ENCODE measurements around the gene EML6. TPM values are rescaled to one million over a fixed set of nuclear protein-coding genes. Genes with fewer than 3 reads are reported as not detected.

Gene EML6
- total RNA-seq, 1 experiment from 2014 or later: 6.6 TPM

GRCh38 chr2:54899576-54900200, 176.2 kb downstream of the EML6 start:
- no peak overlapping the region for H3K4me3 ChIP-seq (replicated peaks in 1 of 2; ENCODE audit: low read depth in 1 of 2, low read length in 2 of 2)
- no peak overlapping the region for H2AFZ ChIP-seq (ENCODE audit: low read depth, low read length, poor library complexity, severe bottlenecking)
- H4K20me1 ChIP-seq (ENCODE audit: insufficient read depth): no peaks in the 10 kb centered on the region
- ChIA-PET CTCF (interaction anchor here (0.6 to 2.6 kb wide), 19 partner anchors 9 to 719 kb away, joined by 3 to 46 read pairs (median 6); partner anchors contain the start of genes EML6 and RTN4), RAD21 (ENCODE audit: low non-redundant PET in 1 of 2, low total read pairs in 2 of 2, uncharacterized antibody in 2 of 2, unreplicated experiment in 2 of 2) (interaction anchor here (0.7 to 1.7 kb wide), 9 partner anchors 10 to 331 kb away, joined by 3 to 10 read pairs (median 4); no protein-coding TSS in a partner anchor), POLR2A (interaction anchor here (1.0 to 1.6 kb wide), 2 partner anchors 149 to 151 kb away, joined by 3 to 4 read pairs; partner anchors contain the start of gene RTN4)
- H3K4me1 ChIP-seq (ENCODE audit: control insufficient read depth in 1 of 2, insufficient read depth in 2 of 2, low read length in 2 of 2): peaks cover 13 to 23% of the 10 kb centered on the region in 2 experiments
- peak; percentile 21 for DNase-seq (ENCODE audit: low read depth, low spot score)
- H3K4me2 ChIP-seq (ENCODE audit: low read length): no peak overlapping the region
- no peak overlapping the region for H3K27ac ChIP-seq (ENCODE audit: low read depth, low read length)
- no peaks in the 10 kb centered on the region; a peak in 1 of 4 replicates for H3K36me3 ChIP-seq (ENCODE audit: control insufficient read depth in 1 of 2, insufficient read depth in 2 of 2, low read length in 2 of 2)
- ATAC-seq: no peak
- intact Hi-C loops (cut with micrococcal nuclease): loop anchor here (2.0 to 10.0 kb wide), 3 partner anchors 105 to 615 kb away; partner anchors contain the start of gene CFAP36
- no peak overlapping the region for H3K9ac ChIP-seq (ENCODE audit: low read length)
- no TSS peak for BruUV-seq (replicated peaks)
- peaks cover 0 to 3% of the 10 kb centered on the region in 2 experiments; a peak in 1 of 4 replicates for H3K9me3 ChIP-seq (ENCODE audit: control insufficient read depth in 1 of 2, insufficient read depth in 1 of 2, low read depth in 1 of 2, low read length in 2 of 2)
- H3K9me2 ChIP-seq (ENCODE audit: insufficient read depth): no peaks in the 10 kb centered on the region
- H3K27me3 ChIP-seq (ENCODE audit: insufficient read depth, low read length): no peaks in the 10 kb centered on the region
- H3K79me2 ChIP-seq (ENCODE audit: insufficient read depth, low read length): no peaks in the 10 kb centered on the region
- no peak for TF ChIP-seq ZNF274 (IDR thresholded peaks at IDR 0.05; ENCODE audit: low read depth, low read length)
- TF ChIP-seq, protein P1, sequence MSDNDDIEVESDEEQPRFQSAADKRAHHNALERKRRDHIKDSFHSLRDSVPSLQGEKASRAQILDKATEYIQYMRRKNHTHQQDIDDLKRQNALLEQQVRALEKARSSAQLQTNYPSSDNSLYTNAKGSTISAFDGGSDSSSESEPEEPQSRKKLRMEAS (IDR thresholded peaks at IDR 0.05): no peak
- TF ChIP-seq FOSL1 (IDR thresholded peaks at IDR 0.05; ENCODE audit: low read depth): no peak
- TF ChIP-seq, protein P2, sequence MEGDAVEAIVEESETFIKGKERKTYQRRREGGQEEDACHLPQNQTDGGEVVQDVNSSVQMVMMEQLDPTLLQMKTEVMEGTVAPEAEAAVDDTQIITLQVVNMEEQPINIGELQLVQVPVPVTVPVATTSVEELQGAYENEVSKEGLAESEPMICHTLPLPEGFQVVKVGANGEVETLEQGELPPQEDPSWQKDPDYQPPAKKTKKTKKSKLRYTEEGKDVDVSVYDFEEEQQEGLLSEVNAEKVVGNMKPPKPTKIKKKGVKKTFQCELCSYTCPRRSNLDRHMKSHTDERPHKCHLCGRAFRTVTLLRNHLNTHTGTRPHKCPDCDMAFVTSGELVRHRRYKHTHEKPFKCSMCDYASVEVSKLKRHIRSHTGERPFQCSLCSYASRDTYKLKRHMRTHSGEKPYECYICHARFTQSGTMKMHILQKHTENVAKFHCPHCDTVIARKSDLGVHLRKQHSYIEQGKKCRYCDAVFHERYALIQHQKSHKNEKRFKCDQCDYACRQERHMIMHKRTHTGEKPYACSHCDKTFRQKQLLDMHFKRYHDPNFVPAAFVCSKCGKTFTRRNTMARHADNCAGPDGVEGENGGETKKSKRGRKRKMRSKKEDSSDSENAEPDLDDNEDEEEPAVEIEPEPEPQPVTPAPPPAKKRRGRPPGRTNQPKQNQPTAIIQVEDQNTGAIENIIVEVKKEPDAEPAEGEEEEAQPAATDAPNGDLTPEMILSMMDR (IDR thresholded peaks at IDR 0.05 in 2 of 3, conservative IDR thresholded peaks at IDR 0.05 in 1 of 3; ENCODE audit: borderline replicate concordance in 1 of 3, insufficient read depth in 1 of 3, low read depth in 2 of 3, low read length in 2 of 3): peak; percentile 55 to 75 (median 65); a peak in 5 of 6 replicates
- no peak for TF ChIP-seq EGR1 (IDR thresholded peaks at IDR 0.05; ENCODE audit: low read depth)
- TF ChIP-seq ELF1 (IDR thresholded peaks at IDR 0.05; ENCODE audit: borderline replicate concordance, low read depth): no peak
- TF ChIP-seq POLR2AphosphoS5 (IDR thresholded peaks at IDR 0.05; ENCODE audit: low read depth, low read length): no peak
- peak; percentile 88 for TF ChIP-seq RAD21 (IDR thresholded peaks at IDR 0.05; ENCODE audit: low read depth)
- TF ChIP-seq SRF (IDR thresholded peaks at IDR 0.05; ENCODE audit: low read depth): no peak
- TF ChIP-seq, protein P3, sequence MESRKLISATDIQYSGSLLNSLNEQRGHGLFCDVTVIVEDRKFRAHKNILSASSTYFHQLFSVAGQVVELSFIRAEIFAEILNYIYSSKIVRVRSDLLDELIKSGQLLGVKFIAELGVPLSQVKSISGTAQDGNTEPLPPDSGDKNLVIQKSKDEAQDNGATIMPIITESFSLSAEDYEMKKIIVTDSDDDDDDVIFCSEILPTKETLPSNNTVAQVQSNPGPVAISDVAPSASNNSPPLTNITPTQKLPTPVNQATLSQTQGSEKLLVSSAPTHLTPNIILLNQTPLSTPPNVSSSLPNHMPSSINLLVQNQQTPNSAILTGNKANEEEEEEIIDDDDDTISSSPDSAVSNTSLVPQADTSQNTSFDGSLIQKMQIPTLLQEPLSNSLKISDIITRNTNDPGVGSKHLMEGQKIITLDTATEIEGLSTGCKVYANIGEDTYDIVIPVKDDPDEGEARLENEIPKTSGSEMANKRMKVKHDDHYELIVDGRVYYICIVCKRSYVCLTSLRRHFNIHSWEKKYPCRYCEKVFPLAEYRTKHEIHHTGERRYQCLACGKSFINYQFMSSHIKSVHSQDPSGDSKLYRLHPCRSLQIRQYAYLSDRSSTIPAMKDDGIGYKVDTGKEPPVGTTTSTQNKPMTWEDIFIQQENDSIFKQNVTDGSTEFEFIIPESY (IDR thresholded peaks at IDR 0.05; ENCODE audit: extremely low read depth, insufficient replicate concordance, low read length): no peak
- 0 out of 2 replicates have a peak, but pooled peaks have one; percentile 32 for TF ChIP-seq SIN3A (IDR thresholded peaks at IDR 0.05; ENCODE audit: low read depth)
- no peak for TF ChIP-seq ATF3 (IDR thresholded peaks at IDR 0.05)
- no peak for TF ChIP-seq YY1 (IDR thresholded peaks at IDR 0.05; ENCODE audit: extremely low read depth, insufficient replicate concordance, low read depth, low read length)
- TF ChIP-seq CEBPB (IDR thresholded peaks at IDR 0.05; ENCODE audit: low read depth): no peak
- no peak for TF ChIP-seq JUND (IDR thresholded peaks at IDR 0.05)
- TF ChIP-seq REST (IDR thresholded peaks at IDR 0.05; ENCODE audit: low read depth): no peak
- TF ChIP-seq CBX3 (IDR thresholded peaks at IDR 0.05; ENCODE audit: low read depth): 0 out of 2 replicates have a peak, but pooled peaks have one; percentile 12
- no peak for TF ChIP-seq POLR2A (IDR thresholded peaks at IDR 0.05; ENCODE audit: borderline replicate concordance, extremely low read depth, insufficient read depth, insufficient read length)
- no peak for TF ChIP-seq ZFX (IDR thresholded peaks at IDR 0.05)

Measured in HCT116 (cell line).